NOMO-1 treated with dmso at 0.1 percent for 144 hours (cell line): ENCODE results near the gene SNURF.
"Not testable (repeated sequence)": the region's sequence is repeated elsewhere in the genome, so short reads cannot be mapped to it uniquely, and the experiment has no call there.

ENCODE experiments used
- DNase-seq: peaks from one replicate; lab custom pipeline; 2025; ENCODE audit not compliant: unreplicated experiment; lab: John Stamatoyannopoulos, UW

Gene SNURF

DNA sequence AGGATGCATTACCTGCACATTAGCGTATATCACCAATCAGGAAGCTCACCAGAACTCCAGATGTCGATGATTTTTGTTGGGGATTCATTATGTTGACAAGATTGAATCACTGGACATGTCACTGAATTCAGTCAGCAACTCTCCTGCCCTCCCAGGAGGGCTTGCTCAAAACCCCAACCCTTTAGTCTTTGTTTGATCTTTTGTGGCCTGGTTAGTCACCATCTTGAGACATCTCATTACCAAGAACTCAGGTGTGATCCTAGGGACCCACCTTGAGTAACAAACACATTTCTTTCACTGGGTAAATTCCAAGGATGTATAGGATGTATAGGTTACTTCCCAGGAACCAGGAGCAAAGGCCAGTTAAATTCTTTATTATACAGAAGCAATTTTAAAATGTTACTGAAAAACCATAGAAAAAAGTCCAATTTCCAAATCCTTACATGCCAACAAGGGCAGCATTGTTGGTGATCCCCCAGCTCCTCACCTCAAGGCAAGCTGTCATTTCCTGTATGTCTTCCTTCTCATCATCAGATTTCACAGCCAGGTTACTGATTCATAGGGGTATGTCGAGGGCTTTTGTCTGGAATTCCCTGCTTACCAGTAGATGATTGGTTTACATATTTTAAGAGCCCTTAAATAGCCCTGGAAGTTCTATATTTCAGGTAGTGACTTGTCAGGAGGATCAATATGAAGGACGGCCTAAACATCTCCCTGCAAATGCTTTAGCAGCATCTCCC lies 11.7 kb downstream of the SNURF start:
- no peak for DNase-seq

- DNase-seq = no peak
Observed at GRCh38 chr15:24971052-24971451, 16.3 kb downstream of the SNURF start.

DNA sequence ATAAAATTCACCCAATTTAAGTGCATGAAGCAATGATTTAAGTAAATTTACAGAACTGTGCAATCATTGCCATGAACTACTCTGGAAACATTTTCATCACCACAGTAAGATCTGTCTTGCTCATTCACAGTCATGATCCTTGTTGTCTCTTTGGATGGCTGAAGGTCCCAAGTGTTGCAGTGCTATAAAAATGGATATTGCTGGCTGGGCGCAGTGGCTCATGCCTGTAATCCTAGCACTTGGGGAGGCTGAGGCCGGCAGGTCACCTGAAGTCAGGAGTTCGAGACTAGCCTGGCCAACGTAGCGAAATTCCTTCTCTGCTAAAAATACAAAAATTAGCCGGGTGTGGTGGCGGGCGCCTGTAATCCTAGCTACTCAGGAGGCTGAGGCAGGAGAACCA lies 17.0 kb downstream of the SNURF start:
- DNase-seq = no peak

DNA sequence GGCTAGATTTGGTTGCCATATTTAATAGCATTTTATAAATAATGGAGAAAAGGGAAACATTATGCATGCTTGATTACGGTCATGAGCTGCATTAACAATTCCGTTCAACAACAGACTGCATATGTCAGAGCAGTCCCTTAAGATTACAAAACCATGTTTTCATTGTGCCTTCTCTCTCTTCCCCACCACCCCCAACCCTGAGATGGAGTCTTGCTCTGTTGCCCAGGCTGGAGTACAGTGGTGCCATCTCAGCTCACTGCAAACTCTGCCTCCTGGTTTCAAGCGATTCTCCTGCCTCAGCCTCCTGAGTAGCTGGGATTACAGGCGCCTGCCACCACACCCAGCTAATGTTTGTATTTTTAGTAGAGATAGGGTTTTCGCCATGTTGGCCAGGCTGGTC lies 17.9 kb downstream of the SNURF start:
- DNase-seq = not testable (repeated sequence)

- DNase-seq = no peak
Observed at GRCh38 chr15:24976932-24977331, 22.1 kb downstream of the SNURF start.

- DNase-seq = no peak
Observed at GRCh38 chr15:24977686-24978085, 22.9 kb downstream of the SNURF start.

DNA sequence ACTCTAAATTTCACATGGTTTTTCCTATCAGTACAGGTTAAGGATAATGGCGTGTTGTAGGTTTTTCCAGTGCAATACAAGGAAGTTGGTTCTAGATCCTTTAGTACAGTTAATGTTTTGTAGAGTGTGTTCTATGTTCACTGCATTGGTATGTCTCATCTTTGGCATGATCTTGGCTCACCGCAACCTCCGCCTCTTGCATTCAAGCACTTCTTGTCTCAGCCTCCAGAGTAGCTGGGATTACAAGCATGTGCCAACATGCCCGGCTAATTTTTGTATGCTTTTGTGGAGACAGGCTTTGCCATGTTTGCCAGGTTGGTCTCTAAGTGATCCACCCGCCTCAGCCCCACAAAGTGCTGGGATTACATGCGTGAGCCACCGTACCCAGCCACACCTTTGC lies 30.4 kb downstream of the SNURF start:
- DNase-seq = no peak

DNA sequence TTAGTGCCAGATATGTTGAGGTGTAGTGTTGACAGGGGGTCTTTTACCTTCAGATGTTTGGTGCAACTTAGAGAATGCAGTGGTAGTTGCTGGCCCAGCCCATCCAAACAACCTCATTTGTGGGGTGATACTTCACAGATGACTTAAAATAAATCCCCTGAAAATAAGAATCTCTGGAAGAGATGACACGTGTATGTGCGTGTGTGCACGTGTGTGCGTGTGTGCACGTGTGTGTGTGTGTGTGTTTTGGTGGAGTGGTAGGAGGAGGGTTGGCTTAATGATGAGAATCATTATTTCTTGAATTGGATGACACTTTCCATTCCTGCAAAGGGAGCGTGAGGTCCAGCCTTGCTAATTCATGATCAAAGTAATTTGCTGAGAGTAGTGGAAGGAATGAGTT lies 31.9 kb downstream of the SNURF start:
- DNase-seq = no peak
